Urinary bladder (tissue), 4 donors: ENCODE measurements around the gene SCGN. TPM values are rescaled to one million over a fixed set of nuclear protein-coding genes. Genes with fewer than 3 reads are reported as not detected.

Experiments
- DNase-seq: peaks from one replicate; pipeline ENCODE4 v3.0.0-alpha.2; 2015; ENCODE audit errors: extremely low spot score
- H3K27ac ChIP-seq: one replicate; pipeline ENCODE4 v1.5.1; 2013; ENCODE audit warnings: low read depth, mild to moderate bottlenecking, moderate library complexity
- H3K36me3 ChIP-seq: one replicate; pipeline ENCODE4 v1.6.1; 2013; ENCODE audit warnings: mild to moderate bottlenecking, moderate library complexity; ENCODE audit not compliant: insufficient read depth
- H3K4me1 ChIP-seq: one replicate; pipeline ENCODE4 v1.6.1; 2013; ENCODE audit warnings: mild to moderate bottlenecking, moderate library complexity; ENCODE audit not compliant: insufficient read depth
- H3K4me3 ChIP-seq: one replicate; pipeline ENCODE4 v1.5.1; 2013; ENCODE audit warnings: low read depth, low read length
- WGBS: extraction: QIAGEN DNeasy Blood & Tissue Kit; methylation state at CpG from one replicate; pipeline ENCODE4 v1.1.7; 2013; 5-methylcytosine and 5-hydroxymethylcytosine counted together
- polyA plus RNA-seq: library from polyadenylated mRNA; stranded (reverse); fragments of 200-250 nt; gene quantifications from one replicate; pipeline ENCODE4 v1.2.3, GENCODE V29; 2013
- total RNA-seq: library from RNA; depleted of rRNA; stranded (reverse); fragments of >200 nt; gene quantifications from one replicate; pipeline ENCODE4 v1.2.3, GENCODE V29; 2014
- donor health status: healthy with polysubstance abuse.
- donor health status: healthy.

Gene SCGN
- total and polyA plus RNA-seq, 2 donors: 0.09 to 0.21 TPM

DNA sequence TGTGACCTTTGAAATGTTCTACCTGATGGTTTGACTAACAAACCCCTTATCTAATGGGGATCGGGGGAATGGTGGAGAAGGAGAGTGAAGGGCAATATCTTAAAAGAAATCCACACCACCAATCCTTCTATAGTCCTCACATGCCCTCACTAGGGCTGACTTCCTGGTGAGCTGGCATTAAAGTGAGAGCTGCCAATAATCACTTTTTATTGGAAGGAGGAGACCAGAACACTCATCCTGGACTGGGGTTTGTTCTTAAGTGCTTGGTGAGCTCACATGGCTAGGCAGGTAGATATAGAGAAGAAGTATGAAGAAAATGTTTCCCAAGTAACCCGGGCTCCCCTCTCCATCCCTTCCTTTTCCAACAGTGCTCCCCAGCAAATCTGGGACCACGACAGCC, 49.8 kb downstream of the SCGN start:
- WGBS: 90% methylated on average over 3 of the region's 3 CpGs
- Histone ChIP-seq H3K36me3 (no peaks in the 10 kb centered on the region), H3K4me1 (no peaks in the 10 kb centered on the region), H3K4me3 (no peak overlapping the region), H3K27ac (no peak overlapping the region)
- DNase-seq: no peak

DNA sequence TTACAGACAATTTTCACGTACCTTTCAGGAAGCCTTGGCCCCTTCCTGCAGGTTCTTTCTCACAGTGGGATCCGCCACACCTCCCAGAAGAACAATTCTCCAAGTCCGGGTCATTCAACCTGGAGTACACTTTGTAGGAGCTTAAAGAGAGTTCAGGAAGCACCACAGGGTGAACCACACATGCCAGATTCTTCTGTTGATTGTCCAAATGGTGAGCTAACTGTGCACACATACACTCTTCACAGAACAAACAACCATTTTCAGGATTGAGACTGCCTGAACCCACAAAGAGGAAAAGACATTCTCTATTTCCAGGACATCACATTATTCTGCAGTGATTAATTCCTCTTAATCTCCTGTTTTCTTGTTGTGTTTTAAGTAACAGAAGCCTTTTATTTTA, 51.0 kb downstream of the SCGN start:
- Histone ChIP-seq H3K36me3 (no peaks in the 10 kb centered on the region), H3K4me1 (no peaks in the 10 kb centered on the region), H3K27ac (no peak overlapping the region), H3K4me3 (no peak overlapping the region)
- 72% methylated on average over 3 of the region's 3 CpGs for WGBS
- no peak for DNase-seq

DNA sequence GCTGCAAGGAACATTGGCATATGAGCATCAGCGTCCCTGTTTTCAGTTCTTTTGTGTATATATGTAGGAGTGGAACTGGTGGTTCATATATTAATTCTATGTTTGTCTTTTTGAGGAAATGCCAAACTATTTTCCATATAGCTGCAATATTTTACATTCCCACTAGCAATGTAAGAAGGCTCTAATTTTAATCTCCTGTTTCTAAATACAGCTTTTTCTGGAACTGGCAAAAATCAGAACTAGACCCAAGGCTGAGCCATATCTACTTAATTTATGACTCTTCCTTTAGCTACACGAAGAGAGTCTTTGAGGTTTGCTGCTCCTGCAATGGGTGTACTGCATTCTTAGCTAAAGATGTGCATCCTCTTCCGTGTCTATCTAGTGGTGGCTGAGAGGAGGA, 52.0 kb downstream of the SCGN start:
- no peak overlapping the region for H3K27ac ChIP-seq
- DNase-seq: no peak
- 41% methylated on average over 3 of the region's 3 CpGs for WGBS
- no peak overlapping the region for H3K4me3 ChIP-seq
- H3K36me3 ChIP-seq: no peaks in the 10 kb centered on the region
- H3K4me1 ChIP-seq: no peaks in the 10 kb centered on the region

GRCh38 chr6:25706314-25707014, 54.4 kb downstream of the SCGN start:
- H3K4me1 ChIP-seq: no peaks in the 10 kb centered on the region
- WGBS: 60% methylated on average over 6 of the region's 6 CpGs
- no peaks in the 10 kb centered on the region for H3K36me3 ChIP-seq
- no peak for DNase-seq
- H3K27ac ChIP-seq: no peak overlapping the region
- no peak overlapping the region for H3K4me3 ChIP-seq

DNA sequence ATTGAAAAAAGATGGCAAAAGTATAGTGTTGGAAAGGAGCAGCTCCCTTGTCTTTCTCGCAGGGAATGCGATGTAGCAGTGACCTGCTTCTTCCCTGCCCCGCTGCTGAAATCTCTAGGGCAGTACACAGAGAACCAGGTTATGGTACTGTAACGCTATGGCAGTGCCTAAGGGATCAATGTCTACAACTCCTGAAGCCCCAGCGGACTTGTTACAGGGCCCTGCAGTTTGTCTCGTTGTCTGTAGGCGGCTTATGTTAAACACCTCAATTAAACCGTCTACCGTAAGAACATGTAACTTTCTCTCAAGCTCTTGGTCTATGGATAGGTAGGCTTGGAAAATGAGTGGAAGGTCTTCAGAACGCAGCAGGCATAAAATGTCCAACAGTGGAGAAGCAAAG, 57.7 kb downstream of the SCGN start:
- 90% methylated on average over 10 of the region's 10 CpGs for WGBS
- H3K4me3 ChIP-seq: no peak overlapping the region
- no peaks in the 10 kb centered on the region for H3K4me1 ChIP-seq
- no peak for DNase-seq
- no peak overlapping the region for H3K27ac ChIP-seq
- no peaks in the 10 kb centered on the region for H3K36me3 ChIP-seq

DNA sequence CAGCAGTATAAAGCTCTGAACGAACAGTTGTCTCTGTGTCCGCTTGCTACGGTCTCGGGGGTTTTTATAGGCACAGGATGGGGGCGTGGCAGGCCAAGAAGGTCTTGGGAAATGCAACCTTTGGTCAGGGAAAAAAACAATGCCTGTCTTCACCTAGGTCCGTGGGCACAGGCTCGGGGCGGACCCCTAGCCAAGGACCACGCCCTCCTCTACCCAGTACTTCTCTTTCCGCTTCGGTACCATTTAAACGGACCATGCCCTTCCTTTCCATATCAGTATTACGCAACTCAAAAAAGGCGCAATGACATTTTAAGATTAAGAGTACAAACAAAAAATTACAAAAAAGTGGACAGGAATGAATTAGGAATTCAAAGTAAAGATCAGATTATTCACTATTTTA, 58.3 kb downstream of the SCGN start:
- DNase-seq: no peak
- Histone ChIP-seq H3K4me1 (no peaks in the 10 kb centered on the region), H3K4me3 (no peak overlapping the region), H3K27ac (no peak overlapping the region), H3K36me3 (no peaks in the 10 kb centered on the region)
- 75% methylated on average over 14 of the region's 14 CpGs for WGBS

DNA sequence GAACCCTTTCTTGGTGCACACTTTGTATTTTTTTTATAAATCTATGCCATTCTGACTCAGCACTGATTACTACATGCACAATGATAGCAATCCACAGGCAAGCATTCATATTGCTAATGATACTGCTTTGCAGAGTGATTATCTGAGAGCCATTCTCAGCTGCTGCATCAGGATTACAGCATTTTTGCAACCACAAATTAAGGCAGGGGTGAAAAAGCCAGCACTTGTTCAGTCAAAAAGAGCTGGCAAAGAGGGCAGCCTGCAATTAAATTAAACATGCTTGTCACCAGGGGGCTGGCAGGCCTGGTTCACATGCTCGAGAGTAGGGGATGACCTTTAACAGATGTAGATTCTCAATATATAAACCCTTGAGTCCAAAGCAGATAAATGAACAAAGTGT, 61.8 kb downstream of the SCGN start:
- Histone ChIP-seq H3K4me3 (no peak overlapping the region), H3K36me3 (no peaks in the 10 kb centered on the region), H3K4me1 (no peaks in the 10 kb centered on the region), H3K27ac (no peak overlapping the region)
- DNase-seq: no peak
- 28% methylated on average over 1 of the region's 1 CpG for WGBS

DNA sequence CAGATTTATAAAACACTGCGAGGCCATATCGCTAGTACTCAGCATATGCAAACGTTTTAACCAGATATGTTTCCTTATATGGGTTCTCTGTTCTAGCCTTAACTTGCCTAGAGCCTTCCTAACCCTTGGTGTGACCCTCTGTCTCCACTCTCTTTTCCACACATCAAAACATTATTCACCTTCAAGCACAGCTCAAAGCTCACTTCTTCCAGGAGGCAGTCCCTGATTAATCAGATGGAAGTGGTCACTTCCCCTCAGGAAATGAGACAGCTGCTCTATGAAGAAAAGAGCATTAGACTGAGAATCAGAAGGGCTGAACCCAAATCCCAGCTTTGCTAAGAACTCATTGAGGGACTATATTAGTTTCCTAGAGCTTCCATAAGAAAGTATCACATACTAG, 62.8 kb downstream of the SCGN start:
- no peak for DNase-seq
- no peaks in the 10 kb centered on the region for H3K4me1 ChIP-seq

GRCh38 chr6:25715794-25716193, 63.8 kb downstream of the SCGN start:
- H3K4me1 ChIP-seq: no peaks in the 10 kb centered on the region
- WGBS: 56% methylated on average over 4 of the region's 4 CpGs
- no peak for DNase-seq
- no peaks in the 10 kb centered on the region for H3K36me3 ChIP-seq
- H3K4me3 ChIP-seq: no peak overlapping the region
- no peak overlapping the region for H3K27ac ChIP-seq

More for the DNA sequence above, 62.8 kb downstream of the SCGN start:
- no peaks in the 10 kb centered on the region for H3K36me3 ChIP-seq
- 30% methylated on average over 3 of the region's 3 CpGs for WGBS
- H3K27ac ChIP-seq: no peak overlapping the region
- H3K4me3 ChIP-seq: no peak overlapping the region

DNA sequence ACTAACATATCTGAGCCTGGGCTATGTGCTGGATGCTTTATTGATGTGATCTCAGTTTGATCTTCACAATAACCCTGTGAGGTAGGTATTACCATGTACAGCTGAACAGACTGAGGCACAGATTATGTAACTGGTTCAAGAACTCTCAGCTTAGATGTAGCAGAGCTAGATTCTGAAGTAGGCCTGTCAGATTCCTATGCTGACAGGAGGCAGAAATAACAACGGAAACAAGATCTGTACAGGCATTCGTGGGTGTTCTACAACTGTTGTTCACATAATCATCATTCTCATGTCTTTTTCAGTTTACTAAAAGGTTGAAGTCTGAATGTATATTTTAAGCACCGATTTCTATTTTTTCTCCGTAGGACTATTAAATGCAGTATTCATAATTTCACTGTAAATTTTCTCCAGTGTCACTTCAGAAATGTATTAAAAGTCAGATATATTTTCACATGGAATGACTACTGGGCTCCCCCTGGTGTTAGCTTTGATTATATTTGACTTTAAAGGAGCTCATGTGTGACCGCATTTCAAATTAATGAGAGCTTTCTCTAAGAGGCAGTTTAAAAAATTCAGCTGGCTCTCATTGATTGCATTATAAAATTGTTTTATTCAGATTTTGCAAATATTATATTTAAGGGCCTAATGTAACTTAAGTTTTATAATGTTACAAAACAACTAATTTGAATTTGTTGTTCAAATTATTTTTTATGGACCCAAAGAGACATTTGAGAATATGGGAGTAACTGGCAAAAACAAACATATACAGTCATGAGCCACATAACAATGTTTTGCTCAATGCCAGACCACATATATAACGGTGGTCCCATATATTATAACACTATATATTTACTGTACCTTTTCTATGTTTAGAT, 66.1 kb downstream of the SCGN start:
- 50% methylated on average over 6 of the region's 6 CpGs for WGBS
- no peak overlapping the region for H3K27ac ChIP-seq
- H3K4me3 ChIP-seq: no peak overlapping the region
- no peaks in the 10 kb centered on the region for H3K36me3 ChIP-seq
- no peaks in the 10 kb centered on the region for H3K4me1 ChIP-seq
- DNase-seq: no peak

- Histone ChIP-seq H3K36me3 (no peaks in the 10 kb centered on the region), H3K4me1 (no peaks in the 10 kb centered on the region), H3K27ac (no peak overlapping the region), H3K4me3 (no peak overlapping the region)
- DNase-seq: no peak
- 92% methylated on average over 37 of the region's 37 CpGs for WGBS
These were observed 74.3 kb downstream of the SCGN start for GRCh38 chr6:25726122-25726911.

- no peak overlapping the region for H3K4me3 ChIP-seq
- H3K36me3 ChIP-seq: no peaks in the 10 kb centered on the region
- H3K27ac ChIP-seq: no peak overlapping the region
- 86% methylated on average over 14 of the region's 14 CpGs for WGBS
- DNase-seq: no peak
- no peaks in the 10 kb centered on the region for H3K4me1 ChIP-seq
These were observed 75.0 kb downstream of the SCGN start for GRCh38 chr6:25727028-25727427.

DNA sequence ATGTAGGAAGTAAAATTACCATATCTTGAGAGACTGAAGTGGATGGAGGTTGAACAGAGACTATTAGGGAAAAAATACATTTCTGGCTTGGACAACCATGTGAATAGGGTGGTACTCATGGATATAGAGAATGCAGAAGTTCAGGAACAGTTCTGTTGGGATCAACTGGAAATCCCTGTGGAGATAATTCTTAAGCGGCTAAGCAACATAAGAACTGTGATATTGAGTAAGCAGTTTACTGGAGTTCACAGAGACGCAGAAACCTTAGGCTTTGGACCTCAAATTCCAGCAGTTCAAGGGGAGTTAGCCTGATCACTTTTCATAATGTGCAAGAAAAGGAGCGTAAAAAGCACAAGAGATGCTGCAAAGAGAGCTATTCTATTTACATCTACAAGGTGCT, 78.9 kb downstream of the SCGN start:
- no peaks in the 10 kb centered on the region for H3K4me1 ChIP-seq
- DNase-seq: no peak
- H3K27ac ChIP-seq: no peak overlapping the region
- H3K4me3 ChIP-seq: no peak overlapping the region
- 71% methylated on average over 3 of the region's 3 CpGs for WGBS
- no peaks in the 10 kb centered on the region for H3K36me3 ChIP-seq
